Measurements from ENCODE around the gene DDX51. TPM values are rescaled to one million over a fixed set of nuclear protein-coding genes. Genes with fewer than 3 reads are reported as not detected.
A peak's percentile ranks its signal among the peaks of the same experiment; 100 is the strongest.

DDX51 gene, protein sequence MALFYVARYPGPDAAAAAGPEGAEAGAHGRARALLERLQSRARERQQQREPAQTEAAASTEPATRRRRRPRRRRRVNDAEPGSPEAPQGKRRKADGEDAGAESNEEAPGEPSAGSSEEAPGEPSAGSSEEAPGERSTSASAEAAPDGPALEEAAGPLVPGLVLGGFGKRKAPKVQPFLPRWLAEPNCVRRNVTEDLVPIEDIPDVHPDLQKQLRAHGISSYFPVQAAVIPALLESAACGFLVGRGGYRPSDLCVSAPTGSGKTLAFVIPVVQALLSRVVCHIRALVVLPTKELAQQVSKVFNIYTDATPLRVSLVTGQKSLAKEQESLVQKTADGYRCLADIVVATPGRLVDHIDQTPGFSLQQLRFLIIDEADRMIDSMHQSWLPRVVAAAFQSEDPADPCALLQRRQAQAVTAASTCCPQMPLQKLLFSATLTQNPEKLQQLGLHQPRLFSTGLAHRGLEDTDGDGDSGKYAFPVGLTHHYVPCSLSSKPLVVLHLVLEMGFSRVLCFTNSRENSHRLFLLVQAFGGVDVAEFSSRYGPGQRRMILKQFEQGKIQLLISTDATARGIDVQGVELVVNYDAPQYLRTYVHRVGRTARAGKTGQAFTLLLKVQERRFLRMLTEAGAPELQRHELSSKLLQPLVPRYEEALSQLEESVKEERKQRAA
- total RNA-seq (2021; ENCODE audit: unreplicated experiment) (29.3 TPM), Bru-seq, nascent RNA (percentile 67 among the genes with signal in this experiment), BruChase-seq, experiment 1, labeled RNA remaining after a 2-hour chase (percentile 81 among the genes with signal in this experiment), BruChase-seq, experiment 2, labeled RNA remaining after a 6-hour chase (percentile 86 among the genes with signal in this experiment)
- polyA plus RNA-seq (2012; ENCODE audit: insufficient read length), result 38.0 TPM
- long read RNA-seq, full-length matches to known transcripts, result 47 of 89 reads
- long read RNA-seq, partial matches to known transcripts, result 6 of 89 reads
- long read RNA-seq, other reads (novel, unspliced or antisense), result 36 of 89 reads

DNA sequence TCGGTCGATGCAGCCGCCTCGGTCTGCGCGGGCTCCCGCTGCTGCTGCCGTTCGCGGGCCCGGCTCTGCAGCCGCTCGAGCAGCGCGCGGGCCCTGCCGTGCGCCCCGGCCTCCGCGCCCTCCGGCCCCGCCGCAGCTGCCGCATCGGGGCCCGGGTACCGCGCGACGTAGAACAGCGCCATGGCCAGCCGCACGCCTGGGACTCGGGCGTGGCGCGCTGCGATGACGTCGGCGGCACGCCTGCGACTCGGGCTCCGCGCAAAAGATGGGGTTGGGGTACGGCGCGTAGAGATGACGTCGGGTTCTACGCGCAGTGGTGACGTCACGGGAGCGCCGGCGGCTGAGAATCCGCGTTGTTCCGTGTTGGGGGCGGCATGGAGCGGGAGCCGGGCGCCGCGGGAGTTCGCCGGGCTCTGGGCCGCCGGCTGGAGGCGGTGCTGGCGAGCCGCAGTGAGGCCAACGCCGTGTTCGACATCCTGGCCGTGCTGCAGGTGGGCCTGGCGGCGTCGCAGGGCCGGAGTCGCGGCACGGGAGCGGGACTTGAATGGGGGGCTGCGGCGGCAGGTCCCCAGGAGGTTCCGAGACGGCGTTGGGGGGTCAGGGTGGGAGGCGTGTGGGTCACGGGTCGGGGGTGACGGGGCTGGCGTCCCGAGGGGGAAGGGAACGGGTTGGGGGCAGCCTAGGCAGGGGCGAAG is at the start of gene DDX51, which contains the start of gene NOC4L:
DDX51 (minus strand) TSS at position 205 of the 695 bp plus-strand sequence; CDS start at position 182, 23 bp downstream.
NOC4L (plus strand) TSS at position 343 of the 695 bp plus-strand sequence; CDS start at position 375, 32 bp downstream.
- Histone ChIP-seq H3K9me3 (ENCODE audit: control insufficient read depth, insufficient read depth, low read depth, low read length) (no peaks in the 10 kb centered on the region), H3K4me1 (ENCODE audit: control insufficient read depth, insufficient read depth, low read length) (peaks cover 10% of the 10 kb centered on the region; the same call in 1 of the 2 replicates), H3K4me3 (ENCODE audit: low read depth in 2 of 2, low read length in 2 of 2) (peak within 1 kb of the TSS; percentile 74 to 83), H3K27me3 (ENCODE audit: control insufficient read depth, insufficient read depth, low read length) (no peaks in the 10 kb centered on the region), H3K36me3 (ENCODE audit: control insufficient read depth, insufficient read depth, low read length) (0 out of 2 replicates have a peak, but pooled peaks cover 5% of the 10 kb centered on the region), H3K27ac (ENCODE audit: low read length) (peak within 1 kb of the TSS; percentile 72)
- DNase-seq (ENCODE audit: low read depth, low spot score) (peak; percentile 65), ATAC-seq (peak; percentile 91)
- POLR2A ChIA-PET, result no interaction called here
- no TSS peak for BruUV-seq (replicated peaks)
- TF ChIP-seq TCF7L2 (IDR thresholded peaks at IDR 0.05; ENCODE audit: low read depth, low read length), result no peak
- TF ChIP-seq POLR2AphosphoS5 (IDR thresholded peaks at IDR 0.05; ENCODE audit: low read depth, low read length), result peak; percentile 90
- TF ChIP-seq SIN3A (IDR thresholded peaks at IDR 0.05; ENCODE audit: borderline replicate concordance, insufficient read depth, low read depth, low read length), result peak; percentile 95
- TF ChIP-seq, protein P1, sequence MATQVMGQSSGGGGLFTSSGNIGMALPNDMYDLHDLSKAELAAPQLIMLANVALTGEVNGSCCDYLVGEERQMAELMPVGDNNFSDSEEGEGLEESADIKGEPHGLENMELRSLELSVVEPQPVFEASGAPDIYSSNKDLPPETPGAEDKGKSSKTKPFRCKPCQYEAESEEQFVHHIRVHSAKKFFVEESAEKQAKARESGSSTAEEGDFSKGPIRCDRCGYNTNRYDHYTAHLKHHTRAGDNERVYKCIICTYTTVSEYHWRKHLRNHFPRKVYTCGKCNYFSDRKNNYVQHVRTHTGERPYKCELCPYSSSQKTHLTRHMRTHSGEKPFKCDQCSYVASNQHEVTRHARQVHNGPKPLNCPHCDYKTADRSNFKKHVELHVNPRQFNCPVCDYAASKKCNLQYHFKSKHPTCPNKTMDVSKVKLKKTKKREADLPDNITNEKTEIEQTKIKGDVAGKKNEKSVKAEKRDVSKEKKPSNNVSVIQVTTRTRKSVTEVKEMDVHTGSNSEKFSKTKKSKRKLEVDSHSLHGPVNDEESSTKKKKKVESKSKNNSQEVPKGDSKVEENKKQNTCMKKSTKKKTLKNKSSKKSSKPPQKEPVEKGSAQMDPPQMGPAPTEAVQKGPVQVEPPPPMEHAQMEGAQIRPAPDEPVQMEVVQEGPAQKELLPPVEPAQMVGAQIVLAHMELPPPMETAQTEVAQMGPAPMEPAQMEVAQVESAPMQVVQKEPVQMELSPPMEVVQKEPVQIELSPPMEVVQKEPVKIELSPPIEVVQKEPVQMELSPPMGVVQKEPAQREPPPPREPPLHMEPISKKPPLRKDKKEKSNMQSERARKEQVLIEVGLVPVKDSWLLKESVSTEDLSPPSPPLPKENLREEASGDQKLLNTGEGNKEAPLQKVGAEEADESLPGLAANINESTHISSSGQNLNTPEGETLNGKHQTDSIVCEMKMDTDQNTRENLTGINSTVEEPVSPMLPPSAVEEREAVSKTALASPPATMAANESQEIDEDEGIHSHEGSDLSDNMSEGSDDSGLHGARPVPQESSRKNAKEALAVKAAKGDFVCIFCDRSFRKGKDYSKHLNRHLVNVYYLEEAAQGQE (IDR thresholded peaks at IDR 0.05; ENCODE audit: insufficient read depth in 1 of 2, low read depth in 2 of 2, low read length in 1 of 2), result peak in 1 of 2 experiments; percentile 63; a peak in 1 of 4 replicates
- CTCF ChIA-PET, result no interaction called here
- in situ Hi-C loops (cut with HindIII; ENCODE audit: low pct_unique_long_range_greater_than_20kb, low sequenced_read_pairs) (no loop called here), intact Hi-C loops (cut with micrococcal nuclease; ENCODE audit: unreplicated experiment) (no loop called here)

DNA sequence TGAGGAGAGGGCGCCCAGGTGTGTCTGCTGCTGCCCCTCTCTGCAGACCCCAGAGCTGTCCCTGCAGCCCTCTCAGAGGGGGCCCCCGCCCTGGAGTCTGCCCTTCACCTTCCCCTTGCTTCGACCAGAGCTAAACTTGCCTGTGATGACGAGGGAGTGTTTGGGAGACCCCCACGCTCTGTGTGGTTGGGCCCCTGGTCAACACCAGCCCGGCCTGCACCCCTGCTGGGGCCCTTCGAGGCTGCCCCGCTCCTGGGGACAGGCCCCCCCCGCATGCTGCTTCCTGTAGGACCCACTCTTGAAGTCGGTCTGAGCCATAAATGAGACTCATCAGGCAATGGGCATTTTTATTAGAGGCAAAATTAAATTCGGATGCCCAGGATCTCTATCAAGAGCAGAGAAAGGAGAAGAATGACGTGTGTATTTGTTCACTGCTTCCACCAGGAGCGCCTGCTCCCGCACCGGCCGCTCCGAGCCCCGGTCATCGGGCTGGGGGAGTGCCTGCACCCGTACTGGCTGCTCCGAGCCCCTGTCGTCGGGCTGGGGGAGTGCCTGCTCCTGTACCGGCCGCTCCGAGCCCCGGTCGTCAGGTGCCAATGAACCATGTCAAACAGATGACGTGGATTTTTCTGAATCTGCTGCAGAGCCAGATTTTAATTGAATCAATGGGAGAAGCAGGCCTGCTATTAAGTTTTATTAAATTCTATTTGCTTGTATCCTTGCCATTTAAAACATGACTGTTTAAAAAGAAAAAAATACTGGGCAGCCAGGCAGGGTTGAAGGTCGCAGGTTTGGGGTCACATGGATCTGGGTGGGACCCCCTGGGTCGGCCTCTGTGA is 47.8 kb upstream of the DDX51 start:
- intact Hi-C loops (cut with micrococcal nuclease; ENCODE audit: unreplicated experiment), result no loop called here
- no peaks in the 10 kb centered on the region for H3K27me3 ChIP-seq (ENCODE audit: control insufficient read depth, insufficient read depth, low read length)
- no peak overlapping the region for H3K27ac ChIP-seq (ENCODE audit: low read length)
- ChIA-PET POLR2A (no interaction called here), CTCF (no interaction called here)
- H3K36me3 ChIP-seq (ENCODE audit: control insufficient read depth, insufficient read depth, low read length), result no peaks in the 10 kb centered on the region
- BruUV-seq (replicated peaks), result no TSS peak
- peaks cover 6% of the 10 kb centered on the region for H3K4me1 ChIP-seq (ENCODE audit: control insufficient read depth, insufficient read depth, low read length)
- in situ Hi-C loops (cut with HindIII; ENCODE audit: low pct_unique_long_range_greater_than_20kb, low sequenced_read_pairs), result no loop called here
- H3K9me3 ChIP-seq (ENCODE audit: control insufficient read depth, insufficient read depth, low read depth, low read length), result 0 out of 2 replicates have a peak, but pooled peaks cover 3% of the 10 kb centered on the region
- DNase-seq (ENCODE audit: low read depth, low spot score), result no peak
- H3K4me3 ChIP-seq (ENCODE audit: low read depth in 2 of 2, low read length in 2 of 2), result no peak overlapping the region
- no peak for ATAC-seq
- TF ChIP-seq, protein P1 (IDR thresholded peaks at IDR 0.05; ENCODE audit: insufficient read depth in 1 of 2, low read depth in 2 of 2, low read length in 1 of 2), result no peak
- TF ChIP-seq SIN3A (IDR thresholded peaks at IDR 0.05; ENCODE audit: borderline replicate concordance, insufficient read depth, low read depth, low read length) (no peak), TCF7L2 (IDR thresholded peaks at IDR 0.05; ENCODE audit: low read depth, low read length) (no peak), POLR2AphosphoS5 (IDR thresholded peaks at IDR 0.05; ENCODE audit: low read depth, low read length) (no peak)
- TF ChIP-seq, protein P2, sequence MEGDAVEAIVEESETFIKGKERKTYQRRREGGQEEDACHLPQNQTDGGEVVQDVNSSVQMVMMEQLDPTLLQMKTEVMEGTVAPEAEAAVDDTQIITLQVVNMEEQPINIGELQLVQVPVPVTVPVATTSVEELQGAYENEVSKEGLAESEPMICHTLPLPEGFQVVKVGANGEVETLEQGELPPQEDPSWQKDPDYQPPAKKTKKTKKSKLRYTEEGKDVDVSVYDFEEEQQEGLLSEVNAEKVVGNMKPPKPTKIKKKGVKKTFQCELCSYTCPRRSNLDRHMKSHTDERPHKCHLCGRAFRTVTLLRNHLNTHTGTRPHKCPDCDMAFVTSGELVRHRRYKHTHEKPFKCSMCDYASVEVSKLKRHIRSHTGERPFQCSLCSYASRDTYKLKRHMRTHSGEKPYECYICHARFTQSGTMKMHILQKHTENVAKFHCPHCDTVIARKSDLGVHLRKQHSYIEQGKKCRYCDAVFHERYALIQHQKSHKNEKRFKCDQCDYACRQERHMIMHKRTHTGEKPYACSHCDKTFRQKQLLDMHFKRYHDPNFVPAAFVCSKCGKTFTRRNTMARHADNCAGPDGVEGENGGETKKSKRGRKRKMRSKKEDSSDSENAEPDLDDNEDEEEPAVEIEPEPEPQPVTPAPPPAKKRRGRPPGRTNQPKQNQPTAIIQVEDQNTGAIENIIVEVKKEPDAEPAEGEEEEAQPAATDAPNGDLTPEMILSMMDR (IDR thresholded peaks at IDR 0.05), result no peak

All from Panc1 (cell line).